Measurements from ENCODE around the gene NHLRC1. TPM values are rescaled to one million over a fixed set of nuclear protein-coding genes. Genes with fewer than 3 reads are reported as not detected.

NHLRC1 gene
- total RNA-seq, 5 donors from 2014 or later (not counting 1 experiment from before 2014, with no cell fraction given): 0.48 to 1.2 (median 0.99) TPM

- ChIA-PET POLR2A (no interaction called here), CTCF (no interaction called here)
- H3K27ac Mint-ChIP-seq: no peak overlapping the region
- no peak for DNase-seq
- no peaks in the 10 kb centered on the region for H3K4me1 Mint-ChIP-seq
- H3K4me1 ChIP-seq (ENCODE audit: control insufficient read depth in 1 of 2, extremely low read depth in 1 of 2, insufficient read depth in 2 of 2, low read length in 2 of 2): no peaks in the 10 kb centered on the region
- peaks cover 16 to 17% of the 10 kb centered on the region in 2 donors for H3K27me3 Mint-ChIP-seq
- peaks cover 0 to 14% of the 10 kb centered on the region in 2 experiments for H3K27me3 ChIP-seq (replicated peaks in 1 of 2; ENCODE audit: control insufficient read depth in 2 of 2, extremely low read depth in 1 of 2, insufficient read depth in 2 of 2, low read length in 1 of 2)
- H3K36me3 ChIP-seq (ENCODE audit: control insufficient read depth in 2 of 2, extremely low read depth in 1 of 2, insufficient read depth in 1 of 2, low read length in 1 of 2): no peaks in the 10 kb centered on the region
- H3K4me3 Mint-ChIP-seq: no peak overlapping the region
- no peak overlapping the region for H3K27ac ChIP-seq (ENCODE audit: low read length)
- WGBS (ENCODE audit: insufficient coverage): no CpG with 5 or more reads among the region's 5 CpGs
- ATAC-seq (replicated peaks in 1 of 4): no peak
- no peaks in the 10 kb centered on the region for H3K9me3 ChIP-seq
- H3K9me3 Mint-ChIP-seq: peaks cover 7 to 11% (median 8%) of the 10 kb centered on the region in 3 donors
- H3K4me3 ChIP-seq (ENCODE audit: control insufficient read depth in 1 of 2, extremely low read depth in 1 of 2, low read length in 1 of 2): no peak overlapping the region
- no peaks in the 10 kb centered on the region for H3K36me3 Mint-ChIP-seq
Measured at GRCh38 chr6:18088419-18089296, 33.8 kb downstream of the NHLRC1 start.

- peaks cover 16 to 17% of the 10 kb centered on the region in 2 donors for H3K27me3 Mint-ChIP-seq
- ATAC-seq (replicated peaks in 1 of 4) (no peak), DNase-seq (no peak)
- CTCF ChIA-PET: no interaction called here
- whole genome bisulfite sequencing (ENCODE audit: insufficient coverage): 92% methylated on average over 4 of the region's 5 CpGs
- Histone ChIP-seq H3K9me3 (no peaks in the 10 kb centered on the region), H3K36me3 (ENCODE audit: control insufficient read depth in 2 of 2, extremely low read depth in 1 of 2, insufficient read depth in 1 of 2, low read length in 1 of 2) (no peaks in the 10 kb centered on the region), H3K27ac (ENCODE audit: low read length) (no peak overlapping the region), H3K4me3 (ENCODE audit: control insufficient read depth in 1 of 2, extremely low read depth in 1 of 2, low read length in 1 of 2) (no peak overlapping the region), H3K4me1 (ENCODE audit: control insufficient read depth in 1 of 2, extremely low read depth in 1 of 2, insufficient read depth in 2 of 2, low read length in 2 of 2) (no peaks in the 10 kb centered on the region), H3K27me3 (replicated peaks in 1 of 2; ENCODE audit: control insufficient read depth in 2 of 2, extremely low read depth in 1 of 2, insufficient read depth in 2 of 2, low read length in 1 of 2) (peaks cover 0 to 17% of the 10 kb centered on the region in 2 experiments)
- POLR2A ChIA-PET: no interaction called here
- H3K4me3 Mint-ChIP-seq: no peak overlapping the region
- no peaks in the 10 kb centered on the region for H3K4me1 Mint-ChIP-seq
- H3K27ac Mint-ChIP-seq: no peak overlapping the region
- peaks cover 7 to 11% (median 8%) of the 10 kb centered on the region in 3 donors for H3K9me3 Mint-ChIP-seq
- H3K36me3 Mint-ChIP-seq: no peaks in the 10 kb centered on the region
Measured at GRCh38 chr6:18087396-18088165, 34.9 kb downstream of the NHLRC1 start.

- H3K4me1 Mint-ChIP-seq: no peaks in the 10 kb centered on the region
- CTCF ChIA-PET: no interaction called here
- DNase-seq: no peak
- WGBS (ENCODE audit: insufficient coverage): 87% methylated on average over 7 of the region's 11 CpGs
- Histone ChIP-seq H3K27ac (ENCODE audit: low read length) (no peak overlapping the region), H3K4me1 (ENCODE audit: control insufficient read depth in 1 of 2, extremely low read depth in 1 of 2, insufficient read depth in 2 of 2, low read length in 2 of 2) (no peaks in the 10 kb centered on the region), H3K4me3 (ENCODE audit: control insufficient read depth in 1 of 2, extremely low read depth in 1 of 2, low read length in 1 of 2) (no peak overlapping the region), H3K27me3 (replicated peaks in 1 of 2; ENCODE audit: control insufficient read depth in 2 of 2, extremely low read depth in 1 of 2, insufficient read depth in 2 of 2, low read length in 1 of 2) (peaks cover 0 to 10% of the 10 kb centered on the region in 2 experiments), H3K9me3 (no peaks in the 10 kb centered on the region), H3K36me3 (ENCODE audit: control insufficient read depth in 2 of 2, extremely low read depth in 1 of 2, insufficient read depth in 1 of 2, low read length in 1 of 2) (no peaks in the 10 kb centered on the region)
- H3K27me3 Mint-ChIP-seq: peaks cover 15% of the 10 kb centered on the region in 2 donors
- no peak overlapping the region for H3K27ac Mint-ChIP-seq
- POLR2A ChIA-PET: no interaction called here
- H3K4me3 Mint-ChIP-seq: no peak overlapping the region
- peaks cover 0 to 6% (median 0%) of the 10 kb centered on the region in 3 donors for H3K9me3 Mint-ChIP-seq
- no peak for ATAC-seq (replicated peaks in 1 of 4)
- H3K36me3 Mint-ChIP-seq: no peaks in the 10 kb centered on the region
Measured at GRCh38 chr6:18081025-18081668, 41.3 kb downstream of the NHLRC1 start.

- H3K4me1 ChIP-seq (ENCODE audit: control insufficient read depth in 1 of 2, extremely low read depth in 1 of 2, insufficient read depth in 2 of 2, low read length in 2 of 2): no peaks in the 10 kb centered on the region
- ChIA-PET POLR2A (no interaction called here), CTCF (no interaction called here)
- H3K9me3 Mint-ChIP-seq: peaks cover 4 to 10% (median 4%) of the 10 kb centered on the region in 3 donors
- no peak overlapping the region for H3K27ac ChIP-seq (ENCODE audit: low read length)
- no peak overlapping the region for H3K4me3 Mint-ChIP-seq
- H3K36me3 ChIP-seq (ENCODE audit: control insufficient read depth in 2 of 2, extremely low read depth in 1 of 2, insufficient read depth in 1 of 2, low read length in 1 of 2): no peaks in the 10 kb centered on the region
- H3K4me1 Mint-ChIP-seq: no peaks in the 10 kb centered on the region
- ATAC-seq (replicated peaks in 1 of 4): no peak
- H3K27ac Mint-ChIP-seq: no peak overlapping the region
- H3K27me3 ChIP-seq (replicated peaks in 1 of 2; ENCODE audit: control insufficient read depth in 2 of 2, extremely low read depth in 1 of 2, insufficient read depth in 2 of 2, low read length in 1 of 2): peaks cover 0 to 8% of the 10 kb centered on the region in 2 experiments
- H3K9me3 ChIP-seq: no peaks in the 10 kb centered on the region
- DNase-seq: no peak
- no peak overlapping the region for H3K4me3 ChIP-seq (ENCODE audit: control insufficient read depth in 1 of 2, extremely low read depth in 1 of 2, low read length in 1 of 2)
- H3K27me3 Mint-ChIP-seq: peaks cover 18 to 19% of the 10 kb centered on the region in 2 donors
- no peaks in the 10 kb centered on the region for H3K36me3 Mint-ChIP-seq
- 64% methylated on average over 3 of the region's 4 CpGs for WGBS (ENCODE audit: insufficient coverage)
Measured at GRCh38 chr6:18080544-18080943, 41.9 kb downstream of the NHLRC1 start.

- H3K4me3 ChIP-seq (ENCODE audit: control insufficient read depth in 1 of 2, extremely low read depth in 1 of 2, low read length in 1 of 2): no peak overlapping the region
- Mint-ChIP-seq H3K4me1 (no peaks in the 10 kb centered on the region), H3K4me3 (no peak overlapping the region), H3K27ac (no peak overlapping the region), H3K9me3 (peaks cover 9 to 12% (median 10%) of the 10 kb centered on the region in 3 donors), H3K27me3 (peaks cover 13 to 14% of the 10 kb centered on the region in 2 donors), H3K36me3 (no peaks in the 10 kb centered on the region)
- 86% methylated on average over 1 of the region's 3 CpGs for WGBS (ENCODE audit: insufficient coverage)
- H3K4me1 ChIP-seq (ENCODE audit: control insufficient read depth in 1 of 2, extremely low read depth in 1 of 2, insufficient read depth in 2 of 2, low read length in 2 of 2): no peaks in the 10 kb centered on the region
- peaks cover 0 to 8% of the 10 kb centered on the region in 2 experiments for H3K27me3 ChIP-seq (replicated peaks in 1 of 2; ENCODE audit: control insufficient read depth in 2 of 2, extremely low read depth in 1 of 2, insufficient read depth in 2 of 2, low read length in 1 of 2)
- no peak overlapping the region for H3K27ac ChIP-seq (ENCODE audit: low read length)
- ChIA-PET CTCF (no interaction called here), POLR2A (no interaction called here)
- no peaks in the 10 kb centered on the region for H3K36me3 ChIP-seq (ENCODE audit: control insufficient read depth in 2 of 2, extremely low read depth in 1 of 2, insufficient read depth in 1 of 2, low read length in 1 of 2)
- DNase-seq (no peak), ATAC-seq (replicated peaks in 1 of 4) (no peak)
- no peaks in the 10 kb centered on the region for H3K9me3 ChIP-seq
Measured at GRCh38 chr6:18078866-18079265, 43.6 kb downstream of the NHLRC1 start.

- Histone ChIP-seq H3K27me3 (replicated peaks in 1 of 2; ENCODE audit: control insufficient read depth in 2 of 2, extremely low read depth in 1 of 2, insufficient read depth in 2 of 2, low read length in 1 of 2) (peaks cover 0 to 2% of the 10 kb centered on the region in 2 experiments), H3K27ac (ENCODE audit: low read length) (no peak overlapping the region), H3K4me3 (ENCODE audit: control insufficient read depth in 1 of 2, extremely low read depth in 1 of 2, low read length in 1 of 2) (no peak overlapping the region), H3K36me3 (ENCODE audit: control insufficient read depth in 2 of 2, extremely low read depth in 1 of 2, insufficient read depth in 1 of 2, low read length in 1 of 2) (no peaks in the 10 kb centered on the region), H3K9me3 (no peaks in the 10 kb centered on the region), H3K4me1 (ENCODE audit: control insufficient read depth in 1 of 2, extremely low read depth in 1 of 2, insufficient read depth in 2 of 2, low read length in 2 of 2) (no peaks in the 10 kb centered on the region)
- ATAC-seq (replicated peaks in 1 of 4) (no peak), DNase-seq (no peak)
- Mint-ChIP-seq H3K27ac (no peak overlapping the region), H3K9me3 (peaks cover 9 to 14% (median 12%) of the 10 kb centered on the region in 3 donors), H3K4me3 (no peak overlapping the region), H3K27me3 (peaks cover 14 to 19% of the 10 kb centered on the region in 2 donors), H3K4me1 (no peaks in the 10 kb centered on the region), H3K36me3 (no peaks in the 10 kb centered on the region)
- CTCF ChIA-PET: no interaction called here
- 84% methylated on average over 4 of the region's 4 CpGs for WGBS (ENCODE audit: insufficient coverage)
- POLR2A ChIA-PET: no interaction called here
Measured at GRCh38 chr6:18076231-18076630, 46.2 kb downstream of the NHLRC1 start.

All from T-cell (primary cell).